ENCODE measurements around the gene ITSN1.
A peak's percentile ranks its signal among the peaks of the same experiment; 100 is the strongest.
"Not testable (repeated sequence)": the region's sequence is repeated elsewhere in the genome, so short reads cannot be mapped to it uniquely, and the experiment has no call there.

ITSN1 gene

DNA sequence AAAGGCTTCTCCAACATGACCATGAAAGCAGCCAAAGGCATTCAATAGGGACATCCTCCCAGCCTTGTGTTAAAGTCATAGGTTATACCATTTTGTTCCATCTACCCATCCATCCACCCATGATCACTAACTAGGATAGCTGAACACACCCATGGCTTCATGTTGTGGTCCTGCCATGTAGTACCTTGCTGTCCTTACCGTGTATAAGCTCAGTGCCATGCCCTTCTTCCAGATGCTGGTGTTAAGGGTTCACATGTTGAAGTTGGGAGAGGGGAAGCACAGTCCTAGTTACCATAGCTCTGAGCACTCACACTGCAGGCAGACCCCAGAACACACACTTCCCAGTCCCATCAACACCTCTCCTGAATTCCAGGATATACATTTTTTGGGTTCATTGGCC lies 221.8 kb downstream of the ITSN1 start:
- no peak for DNase-seq (ENCODE audit: low read depth)

DNA sequence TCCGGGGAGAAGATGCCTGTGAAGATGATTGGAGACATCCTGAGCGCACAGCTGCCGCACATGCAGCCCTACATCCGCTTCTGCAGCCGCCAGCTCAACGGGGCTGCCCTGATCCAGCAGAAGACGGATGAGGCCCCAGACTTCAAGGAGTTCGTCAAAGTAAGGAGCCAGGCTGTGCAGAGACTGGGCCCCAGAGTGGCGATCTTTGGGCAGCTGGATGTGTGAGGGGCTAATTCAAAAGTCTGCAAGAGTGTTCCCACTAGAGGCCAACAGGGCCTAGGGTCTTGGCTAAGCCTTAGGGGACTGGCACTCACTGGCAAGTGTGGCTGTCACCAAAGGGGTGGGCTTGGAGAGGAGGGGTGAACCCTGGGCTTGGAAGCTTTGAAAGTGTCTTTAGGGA lies 222.9 kb downstream of the ITSN1 start:
- DNase-seq (ENCODE audit: low read depth): no peak

DNA sequence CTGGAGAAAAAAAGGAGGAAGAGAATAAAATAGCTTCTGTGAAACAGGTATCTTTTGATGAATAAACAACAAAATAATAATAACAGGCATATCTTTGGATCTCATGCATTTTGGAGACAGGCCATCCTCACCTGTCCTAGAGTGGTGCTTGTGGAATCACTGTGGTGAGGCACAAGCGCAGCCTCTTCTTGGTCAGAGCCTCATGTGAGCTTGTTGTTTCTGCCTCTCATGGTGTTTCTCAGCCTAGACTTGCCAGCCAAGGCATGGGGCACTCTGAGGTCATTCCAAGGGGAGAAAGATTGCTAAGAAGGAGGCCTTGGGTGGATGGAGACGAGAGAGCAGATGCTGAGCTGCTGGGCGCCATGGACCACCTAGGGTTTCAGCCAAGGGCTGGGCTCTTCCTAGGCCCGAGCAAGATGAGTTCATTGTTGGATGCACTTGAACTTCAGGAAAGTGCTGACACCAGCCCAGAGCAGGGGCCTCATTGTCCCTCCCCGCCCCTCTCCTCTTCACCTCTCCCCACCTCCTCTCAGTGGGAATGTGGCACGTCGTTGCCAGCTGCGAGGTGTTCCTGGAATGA lies 223.8 kb downstream of the ITSN1 start:
- no peak for DNase-seq (ENCODE audit: low read depth)

DNA sequence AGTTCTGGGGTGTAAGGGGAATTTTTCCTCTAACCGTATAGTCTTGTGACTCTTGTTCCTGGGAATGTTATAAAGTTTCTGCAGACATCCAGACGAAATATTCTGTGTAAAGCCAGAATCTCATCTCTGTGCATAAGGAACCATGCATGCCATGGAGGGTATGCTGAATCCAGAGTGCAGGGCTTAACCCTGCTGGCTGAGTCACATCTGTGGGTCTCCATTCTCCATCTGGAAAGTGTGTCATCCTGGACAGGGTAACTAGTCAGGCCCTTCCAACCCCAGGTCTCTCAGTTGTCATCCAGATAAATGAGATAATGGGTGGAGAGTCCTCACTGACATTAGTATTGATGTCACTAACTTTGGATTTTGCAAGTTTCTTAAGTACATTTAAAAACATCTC lies 224.5 kb downstream of the ITSN1 start:
- no peak for DNase-seq (ENCODE audit: low read depth)

DNA sequence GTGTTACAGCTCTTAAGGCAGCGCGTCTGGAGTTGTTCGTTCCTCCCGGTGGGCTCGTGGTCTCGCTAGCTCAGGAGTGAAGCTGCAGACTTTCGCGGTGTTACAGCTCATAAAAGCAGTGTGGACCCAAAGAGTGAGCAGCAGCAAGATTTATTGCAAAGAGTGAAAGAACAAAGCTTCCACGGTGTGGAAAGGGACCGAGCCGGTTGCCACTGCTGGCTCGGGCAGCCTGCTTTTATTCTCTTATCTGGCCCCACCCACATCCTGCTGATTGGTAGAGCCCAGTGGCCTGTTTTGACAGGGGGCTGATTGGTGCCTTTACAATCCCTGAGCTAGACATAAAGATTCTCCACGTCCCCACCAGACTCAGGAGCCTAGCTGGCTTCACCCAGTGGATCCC lies 225.6 kb downstream of the ITSN1 start:
- not testable (repeated sequence) for DNase-seq (ENCODE audit: low read depth)

DNA sequence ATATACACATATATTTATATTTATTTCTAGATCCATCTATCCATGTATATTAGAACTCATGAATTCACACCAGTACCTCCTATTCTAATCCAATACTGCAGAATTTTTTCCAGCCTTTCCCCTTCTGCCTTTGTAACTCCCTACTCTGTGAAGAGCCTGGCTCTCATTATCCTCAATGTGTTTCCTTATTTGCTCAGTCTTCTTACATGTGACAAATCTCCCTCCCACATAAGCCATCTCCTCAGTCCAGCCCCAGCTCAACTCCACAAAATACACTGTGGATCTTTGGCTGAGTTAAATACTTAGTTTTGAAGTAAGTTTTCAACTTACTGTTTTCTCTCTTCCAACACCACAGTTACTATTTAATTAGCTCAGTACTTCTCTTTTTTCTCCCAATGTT lies 227.6 kb downstream of the ITSN1 start:
- DNase-seq (ENCODE audit: low read depth): no peak

DNA sequence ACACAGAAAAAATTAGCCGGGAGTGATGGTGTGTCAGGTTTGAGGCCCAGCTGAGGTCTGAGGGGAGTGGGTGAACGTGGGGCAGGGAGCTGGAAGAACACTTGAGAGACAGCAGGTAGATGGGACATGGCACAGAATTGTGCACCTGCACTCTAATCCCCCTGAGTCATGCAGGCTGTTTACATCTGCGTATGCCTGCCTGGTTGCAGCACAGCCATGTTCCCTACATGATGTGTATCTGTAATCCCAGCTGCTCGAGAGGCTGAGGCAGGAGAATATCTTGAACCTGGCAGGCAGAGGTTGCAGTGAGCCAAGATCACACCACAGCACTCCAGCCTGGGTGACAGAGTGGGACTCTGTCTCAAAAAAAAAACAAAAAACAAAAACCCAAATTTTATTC lies 228.5 kb downstream of the ITSN1 start:
- no peak for DNase-seq (ENCODE audit: low read depth)

DNA sequence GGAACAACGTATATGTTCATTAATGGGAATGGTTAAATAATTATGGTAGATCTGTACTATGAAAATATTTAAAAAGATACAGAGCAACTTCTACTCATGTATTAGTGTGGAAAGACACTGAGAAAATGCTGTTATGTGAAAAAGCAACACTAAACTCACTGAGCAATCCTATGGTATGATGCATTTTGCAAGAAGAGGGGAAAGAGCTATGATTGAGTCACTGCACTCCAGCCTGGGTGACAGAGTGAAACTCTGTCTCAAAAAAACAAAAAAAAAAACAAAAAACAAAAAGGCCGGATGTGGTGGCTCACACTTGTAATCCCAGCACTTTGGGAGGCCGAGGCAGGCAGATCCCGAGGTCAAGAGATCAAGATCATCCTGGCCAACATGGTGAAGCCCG lies 228.9 kb downstream of the ITSN1 start:
- no peak for DNase-seq (ENCODE audit: low read depth)

DNA sequence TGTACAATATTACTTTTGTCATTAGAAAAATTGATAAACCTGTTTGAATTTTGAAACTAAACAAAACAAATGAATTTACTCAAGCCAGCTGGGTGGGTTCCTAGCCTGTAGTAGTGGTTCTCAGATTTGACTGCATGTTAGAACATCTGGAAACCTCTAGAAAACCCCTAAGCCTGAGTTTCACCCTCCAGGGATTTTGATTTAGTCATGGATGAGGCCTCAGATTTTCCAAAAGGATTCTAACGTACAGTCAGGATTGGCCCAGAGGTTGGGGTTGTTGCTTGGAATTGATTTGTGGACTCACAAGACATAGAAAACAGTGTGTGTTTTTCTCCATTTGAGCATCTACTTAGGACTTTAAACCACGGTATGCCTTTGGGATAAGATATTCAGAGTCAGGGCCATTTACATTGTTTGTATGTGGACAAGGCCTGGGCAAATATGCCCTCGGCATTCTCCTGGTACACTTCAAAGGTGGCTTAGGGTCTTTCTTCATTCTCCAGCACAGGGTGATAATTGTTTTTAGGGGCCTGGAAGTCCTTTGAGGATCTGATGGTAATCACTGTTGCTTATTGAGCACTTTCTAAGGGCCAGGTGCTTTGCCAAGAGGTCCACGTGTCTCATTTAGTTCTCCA lies 230.7 kb downstream of the ITSN1 start:
- DNase-seq (ENCODE audit: low read depth): no peak

DNA sequence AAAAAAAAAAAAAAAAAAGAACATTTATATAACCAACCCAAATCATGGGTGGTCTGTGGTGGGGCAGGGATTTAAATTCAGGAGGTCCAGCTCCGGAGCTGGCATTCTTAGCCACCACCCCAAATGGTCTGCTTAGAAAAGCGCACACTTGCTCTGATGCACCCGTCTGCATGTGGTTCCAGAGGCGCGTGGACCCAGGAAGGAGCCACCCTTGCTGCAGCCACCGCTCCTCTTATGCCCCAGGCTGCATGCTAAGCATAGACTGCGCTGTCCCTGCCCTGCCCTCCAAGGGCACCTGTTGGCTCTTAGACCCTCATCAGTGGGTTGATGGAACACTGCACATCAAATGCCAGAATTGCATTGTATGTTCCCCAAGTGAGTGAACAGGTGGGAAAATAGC lies 231.9 kb downstream of the ITSN1 start:
- no peak for DNase-seq (ENCODE audit: low read depth)

DNA sequence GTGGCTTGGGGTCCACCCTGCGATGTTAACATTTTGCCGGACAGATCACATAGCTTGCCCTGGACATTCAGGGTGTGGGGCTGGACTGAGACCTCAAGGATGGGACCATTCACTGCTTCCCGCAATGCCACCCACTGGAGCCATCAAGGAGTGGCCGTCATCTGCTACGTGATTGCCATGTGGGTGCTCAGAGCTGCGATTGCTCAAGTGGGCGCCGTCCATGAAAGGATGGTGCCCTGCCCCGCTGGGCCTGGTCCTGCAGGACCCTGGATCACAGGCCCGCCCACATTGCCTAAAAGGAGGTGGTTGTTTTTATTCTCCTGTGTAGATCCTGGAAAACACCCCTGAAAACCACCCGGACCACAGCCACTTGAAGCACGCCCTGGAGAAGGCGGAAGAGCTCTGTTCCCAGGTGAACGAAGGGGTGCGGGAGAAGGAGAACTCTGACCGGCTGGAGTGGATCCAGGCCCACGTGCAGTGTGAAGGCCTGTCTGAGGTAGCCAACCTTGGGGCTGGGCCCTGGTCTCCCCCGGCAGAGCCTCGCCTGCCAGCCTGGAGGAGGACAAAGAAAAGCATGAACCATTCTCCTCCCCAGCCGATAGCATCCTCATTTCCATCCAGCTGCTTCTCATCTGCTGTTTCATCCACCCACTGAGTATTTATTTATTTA lies 232.9 kb downstream of the ITSN1 start:
- no peak for DNase-seq (ENCODE audit: low read depth)

DNA sequence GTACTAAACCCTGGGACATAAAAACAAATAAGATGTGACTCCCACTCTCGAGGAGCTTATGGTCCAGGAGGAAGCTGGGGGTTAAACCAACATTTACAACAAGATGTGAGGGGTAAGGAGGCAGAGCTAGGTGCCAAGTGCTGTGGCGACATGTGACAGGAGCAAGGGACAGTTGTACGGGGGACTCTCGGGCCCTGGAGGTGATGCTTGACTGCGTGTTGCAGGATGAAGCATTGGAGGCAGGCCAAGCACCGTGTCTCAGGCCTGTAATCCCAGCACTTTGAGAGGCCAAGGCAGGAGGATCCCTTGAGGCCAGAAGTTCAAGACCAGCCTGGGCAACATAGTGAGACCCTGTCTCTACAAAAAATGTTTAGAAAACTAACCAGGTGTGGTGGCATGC lies 236.5 kb downstream of the ITSN1 start:
- no peak for DNase-seq (ENCODE audit: low read depth)

DNA sequence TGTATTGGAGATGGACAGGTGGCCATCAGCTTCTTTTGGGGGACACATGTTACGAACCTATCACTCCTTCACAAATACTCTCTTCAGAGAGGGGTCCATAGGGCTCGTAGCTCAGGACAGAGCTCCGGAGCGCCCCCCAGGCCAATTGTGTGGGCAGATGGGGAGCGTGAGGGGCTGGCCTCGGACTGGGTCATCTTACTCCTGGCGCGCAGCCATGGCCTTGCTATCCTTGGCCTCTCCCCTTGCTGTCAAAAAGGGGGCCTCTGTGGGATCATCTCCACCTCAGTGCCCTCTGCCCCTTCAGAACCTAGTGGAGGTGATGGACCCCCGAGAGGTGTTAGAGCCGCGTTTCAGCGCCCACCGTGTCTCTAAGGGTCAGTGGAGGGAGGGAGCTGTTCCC lies 238.3 kb downstream of the ITSN1 start:
- no peak for DNase-seq (ENCODE audit: low read depth)

DNA sequence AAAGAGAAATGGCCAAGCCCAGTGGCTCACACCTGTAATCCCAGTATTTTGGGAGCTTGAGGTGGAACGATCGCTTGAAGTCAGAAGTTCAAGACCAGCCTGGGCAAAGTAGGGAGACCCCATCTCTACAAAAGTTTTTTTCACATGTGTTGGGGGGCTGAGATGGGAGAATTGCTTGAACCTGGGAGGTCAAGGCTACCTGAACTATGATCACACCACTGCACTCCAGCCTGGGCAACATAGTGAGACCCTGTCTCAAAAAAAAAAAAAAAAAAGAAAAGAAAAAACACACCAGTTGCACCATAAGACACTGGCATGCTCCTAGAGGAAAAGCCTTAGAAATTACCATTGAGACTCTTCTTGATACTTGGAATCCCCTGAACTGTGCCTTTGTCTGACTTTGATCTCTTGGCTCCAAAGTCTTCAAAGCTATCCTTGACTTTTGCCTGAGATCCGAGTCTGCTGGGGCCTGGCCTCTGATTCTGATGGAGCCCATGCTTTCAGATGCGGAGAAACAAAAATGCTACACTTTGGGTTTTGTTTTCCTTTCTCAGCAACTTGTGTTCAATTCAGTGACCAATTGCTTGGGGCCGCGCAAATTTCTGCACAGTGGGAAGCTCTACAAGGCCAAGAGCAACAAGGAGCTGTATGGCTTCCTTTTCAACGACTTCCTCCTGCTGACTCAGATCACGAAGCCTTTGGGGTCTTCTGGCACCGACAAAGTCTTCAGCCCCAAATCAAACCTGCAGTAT lies 239.6 kb downstream of the ITSN1 start:
- no peak for DNase-seq (ENCODE audit: low read depth)

DNA sequence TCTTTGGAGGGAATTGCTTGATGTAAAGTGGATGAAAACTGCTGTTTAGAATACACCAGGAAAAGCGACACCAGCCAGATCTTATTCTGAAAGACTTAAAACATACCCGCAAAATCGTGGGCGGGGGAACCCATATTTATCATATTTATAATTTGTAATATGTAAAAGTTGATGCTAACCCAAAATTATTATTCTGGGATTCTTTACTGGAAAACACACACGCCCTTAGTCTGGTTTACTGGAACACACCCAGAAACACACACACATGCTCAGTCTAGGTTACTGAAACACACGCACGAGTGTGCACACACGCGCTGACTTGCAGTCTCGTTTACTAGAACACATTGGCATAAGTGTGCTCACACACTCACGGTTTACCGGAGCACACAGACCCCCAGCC lies 240.8 kb downstream of the ITSN1 start:
- DNase-seq (ENCODE audit: low read depth): no peak

DNA sequence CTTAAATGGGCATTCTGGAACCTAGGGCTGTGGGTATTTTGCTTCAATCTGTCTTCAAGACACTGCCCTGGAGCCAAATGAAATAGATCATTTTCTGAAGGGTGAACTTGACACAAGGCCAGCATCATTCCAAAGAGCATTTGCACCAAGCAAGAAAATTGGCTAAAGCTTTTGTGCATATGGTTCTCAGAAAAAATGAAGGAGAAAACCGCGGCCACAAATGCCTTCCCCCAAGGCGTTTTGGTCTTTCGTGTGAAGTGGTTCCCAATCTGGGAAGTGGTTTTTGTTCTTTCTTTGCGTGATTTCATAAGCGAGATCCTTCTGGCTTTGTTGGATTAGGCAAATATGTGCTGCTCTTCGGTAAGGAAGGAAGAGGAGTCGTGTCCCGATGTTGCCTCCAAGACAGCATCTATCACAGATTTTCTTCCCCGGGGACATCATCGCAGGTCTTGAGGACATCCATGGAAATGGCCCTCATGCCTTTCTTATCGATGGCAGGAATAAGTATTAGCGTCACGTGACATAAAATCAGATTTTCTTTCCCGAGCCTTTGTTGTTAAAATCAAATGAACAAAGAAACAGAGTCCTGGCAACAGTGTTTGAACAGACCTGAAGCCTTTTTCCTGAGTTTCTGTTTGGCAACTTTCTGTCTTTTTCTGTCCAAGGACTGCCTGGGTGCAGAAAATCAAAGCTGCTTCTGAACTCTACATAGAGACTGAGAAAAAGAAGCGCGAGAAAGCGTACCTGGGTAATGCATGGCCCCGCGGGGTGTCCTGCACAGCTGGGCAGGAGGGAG lies 242.3 kb downstream of the ITSN1 start:
- DNase-seq (ENCODE audit: low read depth): no peak

DNA sequence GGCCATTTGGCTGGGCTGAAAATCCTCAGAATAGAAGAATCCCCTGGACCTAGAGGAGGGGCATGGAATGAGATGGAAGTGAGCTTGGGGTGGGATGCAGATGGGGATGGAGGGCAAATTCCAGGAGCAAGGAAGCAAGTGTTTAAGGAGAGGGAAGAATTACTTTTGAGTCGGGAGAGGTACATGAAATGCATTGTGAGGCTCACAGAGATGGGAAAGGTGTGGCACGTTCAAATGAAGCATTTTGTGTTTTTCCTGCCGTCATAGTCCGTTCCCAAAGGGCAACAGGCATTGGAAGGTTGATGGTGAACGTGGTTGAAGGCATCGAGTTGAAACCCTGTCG lies 242.8 kb downstream of the ITSN1 start:
- no peak for DNase-seq (ENCODE audit: low read depth)

DNA sequence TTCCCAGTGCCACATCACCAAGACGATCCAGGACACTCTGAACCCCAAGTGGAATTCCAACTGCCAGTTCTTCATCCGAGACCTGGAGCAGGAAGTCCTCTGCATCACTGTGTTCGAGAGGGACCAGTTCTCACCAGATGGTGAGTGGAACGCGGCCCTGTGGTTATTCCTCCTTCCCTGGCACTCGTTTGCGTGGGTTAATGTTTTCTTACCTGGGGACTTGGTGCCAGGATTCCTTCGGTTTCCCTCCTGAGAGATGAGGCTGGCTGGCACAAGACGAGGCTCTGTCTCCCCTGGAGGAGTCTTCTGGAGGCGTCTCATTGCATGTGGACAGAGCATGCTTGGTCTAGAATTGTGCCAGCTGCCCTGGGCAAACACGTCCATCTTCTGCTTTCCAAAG lies 244.0 kb downstream of the ITSN1 start:
- DNase-seq (ENCODE audit: low read depth): no peak

DNA sequence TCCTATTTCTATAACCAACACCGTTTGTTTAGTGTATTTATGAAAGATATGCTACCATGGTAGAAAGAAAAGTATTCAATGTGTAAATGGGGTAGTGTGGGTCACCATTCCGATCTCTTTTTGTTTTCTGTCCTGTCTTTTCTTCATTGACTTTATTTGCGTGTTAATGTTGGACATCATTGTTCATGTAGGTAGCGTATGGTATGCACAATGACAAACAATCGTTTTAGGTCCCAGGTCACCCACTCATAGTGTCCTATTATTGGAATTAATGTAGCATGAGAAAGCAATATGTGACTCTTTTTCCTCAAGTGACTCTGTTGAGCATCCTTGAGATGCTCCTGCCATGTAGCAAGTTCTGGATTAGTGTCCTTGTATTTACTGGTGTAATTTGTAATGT lies 247.9 kb downstream of the ITSN1 start:
- no peak for DNase-seq (ENCODE audit: low read depth)

DNA sequence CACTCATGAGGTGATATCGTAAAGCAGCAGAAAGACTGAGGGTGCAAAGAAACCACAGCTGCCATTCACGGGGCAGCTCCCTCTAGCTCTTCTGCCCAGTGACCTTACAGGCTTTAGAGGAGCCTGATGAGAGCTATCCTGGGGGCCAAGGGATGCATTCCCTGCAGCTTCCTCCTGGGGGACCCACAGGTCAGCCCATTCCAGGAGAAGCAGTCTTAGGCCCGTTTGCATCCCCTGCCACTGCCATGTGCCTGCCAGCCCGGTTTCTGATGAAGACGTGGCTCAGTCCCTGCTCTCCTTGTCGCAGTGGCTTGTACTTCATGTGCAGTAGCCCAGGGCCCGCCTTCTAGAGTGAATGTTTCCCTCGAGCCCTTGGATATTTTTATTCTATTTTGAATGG lies 250.6 kb downstream of the ITSN1 start:
- DNase-seq (ENCODE audit: low read depth): no peak

DNA sequence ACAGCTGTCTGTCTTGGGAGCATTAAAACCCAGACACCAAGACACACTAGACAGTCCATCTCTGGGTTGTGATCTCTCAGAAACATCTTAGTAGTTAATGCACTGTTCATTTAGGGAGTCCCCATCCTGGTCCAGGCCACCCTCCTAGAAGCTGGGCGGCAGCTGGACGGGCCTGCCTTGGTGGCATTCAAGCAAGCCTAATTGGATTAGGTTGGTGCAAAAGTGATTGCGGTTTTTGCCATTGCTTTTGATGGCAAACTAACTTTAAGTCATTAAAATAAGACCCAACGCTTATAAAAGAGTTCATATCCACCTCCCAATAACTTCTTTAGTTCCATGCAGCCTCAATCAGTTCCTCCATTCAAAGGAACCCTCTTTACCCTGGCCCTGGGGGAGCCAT lies 251.6 kb downstream of the ITSN1 start:
- DNase-seq (ENCODE audit: low read depth): no peak

DNA sequence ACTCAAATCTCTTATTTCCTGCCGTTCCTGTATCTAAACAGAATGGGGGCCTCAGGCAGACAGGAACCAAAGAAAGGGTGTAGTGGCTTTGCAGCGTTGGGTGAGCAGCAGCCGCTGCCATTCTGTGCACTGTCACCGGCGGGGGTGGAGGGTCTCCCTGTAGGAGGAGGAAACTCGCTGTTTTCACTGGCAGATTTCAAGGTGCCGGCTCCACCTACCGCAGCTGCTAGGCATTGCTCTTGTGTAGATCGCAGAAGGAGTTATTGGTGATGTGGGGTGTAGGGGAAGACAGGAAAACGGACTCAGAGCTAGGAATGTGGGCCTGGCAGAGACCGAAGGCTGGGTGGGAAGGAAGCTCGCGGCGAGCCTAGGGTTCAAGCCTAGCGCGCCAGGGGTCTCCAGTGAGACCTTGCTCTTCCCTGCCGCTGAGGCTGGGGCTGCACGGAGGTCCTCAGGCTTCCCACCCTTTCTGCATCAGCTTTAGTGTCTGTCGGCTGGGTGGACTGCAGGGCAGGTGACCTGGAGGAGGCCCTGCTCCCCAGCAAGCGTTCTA lies 252.5 kb downstream of the ITSN1 start:
- DNase-seq (ENCODE audit: low read depth): peak; percentile 50

Measured in activated gamma-delta T cell treated with anti-CD3 and anti-CD28 coated beads, Interleukin-2, amount 50 U/mL, for 16 hours (primary cell).